GM12872 (cell line): Measurements from ENCODE around the gene TMEM242.
A peak's percentile ranks its signal among the peaks of the same experiment; 100 is the strongest.

Experiments used
- CTCF ChIP-seq: IDR thresholded peaks from 3 replicates; pipeline ENCODE4 v1.5.1; 2011; ENCODE audit warnings: low read depth, mild to moderate bottlenecking, low read length, moderate library complexity; ENCODE audit not compliant: insufficient read depth

TMEM242 gene

GRCh38 chr6:157287247-157287850 is 36.0 kb downstream of the TMEM242 start:
- no peak for TF ChIP-seq CTCF

GRCh38 chr6:157285422-157285779 is 37.9 kb downstream of the TMEM242 start:
- TF ChIP-seq CTCF = no peak

- TF ChIP-seq CTCF = no peak
Measured at GRCh38 chr6:157284738-157285421, 38.4 kb downstream of the TMEM242 start.

- no peak for TF ChIP-seq CTCF
Measured at GRCh38 chr6:157283900-157284737, 39.2 kb downstream of the TMEM242 start.

- TF ChIP-seq CTCF = no peak
Measured at GRCh38 chr6:157283330-157283898, 39.9 kb downstream of the TMEM242 start.

- TF ChIP-seq CTCF = no peak
Measured at GRCh38 chr6:157282284-157282683, 41.0 kb downstream of the TMEM242 start.

- TF ChIP-seq CTCF = 0 out of 3 replicates have a peak, but pooled peaks have one; percentile 19
Measured at GRCh38 chr6:157281570-157281969, 41.7 kb downstream of the TMEM242 start.
